Stimulated activated CD8-positive, alpha-beta memory T cell treated with anti-CD3 and anti-CD28 coated beads, Interleukin-4, amount 100 ng/mL, for 24 hours (primary cell): ENCODE results near the gene FGFR3.
A peak's percentile ranks its signal among the peaks of the same experiment; 100 is the strongest.

Experiments used
- DNase-seq: peaks from one replicate; pipeline ENCODE4 v3.0.0-alpha.2; 2020; ENCODE audit warnings: low read depth

The FGFR3 gene

DNA sequence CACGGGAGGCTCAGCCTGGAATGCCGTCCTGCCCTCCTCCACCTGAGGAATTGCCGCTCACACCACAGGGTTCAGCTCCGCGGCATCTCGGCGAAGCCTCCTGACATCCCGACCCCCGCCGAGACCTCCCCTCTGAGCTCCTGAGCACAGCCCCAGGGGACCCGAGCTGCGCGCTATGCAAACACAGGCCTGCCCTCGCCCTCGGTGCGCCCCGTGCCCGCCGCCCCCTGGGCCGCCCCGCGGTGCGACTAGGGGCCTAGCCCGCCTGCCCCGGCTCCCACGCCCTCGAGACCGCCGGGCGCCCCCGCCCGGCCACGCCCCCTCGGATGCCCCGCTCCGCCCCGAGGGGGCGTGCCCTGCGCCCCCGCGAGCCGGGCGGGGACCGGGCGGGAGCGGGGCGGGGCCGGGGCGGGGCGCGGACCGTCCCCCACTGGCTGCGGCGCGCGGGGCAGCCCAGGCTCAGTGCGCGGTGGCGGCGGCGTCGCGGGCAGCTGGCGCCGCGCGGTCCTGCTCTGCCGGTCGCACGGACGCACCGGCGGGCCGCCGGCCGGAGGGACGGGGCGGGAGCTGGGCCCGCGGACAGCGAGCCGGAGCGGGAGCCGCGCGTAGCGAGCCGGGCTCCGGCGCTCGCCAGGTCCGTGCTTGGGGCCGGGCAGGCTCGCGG is at the start of gene FGFR3:
Gene FGFR3 (plus strand): TSS at position 462 of the 664 bp plus-strand sequence. CDS start 642 bp downstream, outside the sequence.
- DNase-seq: peak; percentile 14

DNA sequence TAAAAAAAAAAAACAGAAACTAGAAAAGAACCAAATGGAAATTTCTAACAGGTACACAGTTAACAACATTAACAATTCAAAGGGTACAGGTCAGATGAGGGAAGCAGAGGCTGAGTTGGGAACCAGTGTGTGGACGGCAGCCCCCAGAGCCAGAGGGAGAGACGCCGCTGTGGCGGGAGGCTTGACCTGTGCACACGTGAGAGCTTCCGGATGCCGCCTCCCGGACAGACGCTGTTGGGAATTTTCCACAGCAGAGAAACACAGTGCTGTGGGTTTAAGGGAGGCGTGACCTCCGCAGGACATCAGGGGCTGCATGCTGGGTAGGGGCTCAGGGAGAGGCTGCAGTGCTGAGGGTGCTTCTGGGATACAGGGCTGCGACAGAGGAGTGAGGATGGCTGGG is 49.5 kb upstream of the FGFR3 start:
- no peak for DNase-seq

DNA sequence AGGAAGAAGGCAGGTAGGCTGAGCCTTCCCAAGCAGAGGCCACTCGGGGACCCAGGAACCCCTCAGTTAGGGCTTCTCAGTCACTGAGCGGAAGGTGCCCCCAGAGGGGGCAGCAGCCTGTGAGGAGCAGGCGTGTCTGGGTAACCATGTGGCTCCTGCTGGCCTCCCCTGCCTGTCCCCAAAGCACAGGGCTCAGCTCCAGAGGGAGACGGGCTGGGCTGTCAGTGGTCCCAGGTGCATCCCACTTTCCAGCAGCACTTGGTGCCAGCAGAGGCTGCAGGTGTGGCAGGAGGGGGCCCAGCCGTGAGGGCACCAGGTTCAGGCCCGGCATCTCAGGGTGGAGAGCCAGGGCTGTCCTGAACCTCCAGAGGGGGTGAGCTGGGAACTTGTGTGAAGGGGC is 49.1 kb upstream of the FGFR3 start:
- DNase-seq: no peak

DNA sequence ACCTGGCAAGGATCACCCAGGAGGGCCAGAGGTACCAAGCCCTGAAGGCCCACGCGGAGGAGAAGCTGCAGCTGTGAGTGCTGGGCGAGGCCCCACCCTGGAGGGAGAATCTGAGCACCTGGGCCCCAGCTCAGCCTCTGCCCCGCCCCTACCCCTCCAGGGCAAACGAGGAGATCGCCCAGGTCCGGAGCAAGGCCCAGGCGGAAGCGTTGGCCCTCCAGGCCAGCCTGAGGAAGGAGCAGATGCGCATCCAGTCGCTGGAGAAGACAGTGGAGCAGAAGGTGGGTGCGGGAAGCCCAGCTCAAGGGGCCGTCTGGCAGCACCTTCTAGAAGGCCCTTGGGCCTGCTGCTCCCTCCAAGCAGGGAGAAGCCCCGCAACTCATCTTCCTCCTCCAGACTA is 48.5 kb upstream of the FGFR3 start:
- no peak for DNase-seq

DNA sequence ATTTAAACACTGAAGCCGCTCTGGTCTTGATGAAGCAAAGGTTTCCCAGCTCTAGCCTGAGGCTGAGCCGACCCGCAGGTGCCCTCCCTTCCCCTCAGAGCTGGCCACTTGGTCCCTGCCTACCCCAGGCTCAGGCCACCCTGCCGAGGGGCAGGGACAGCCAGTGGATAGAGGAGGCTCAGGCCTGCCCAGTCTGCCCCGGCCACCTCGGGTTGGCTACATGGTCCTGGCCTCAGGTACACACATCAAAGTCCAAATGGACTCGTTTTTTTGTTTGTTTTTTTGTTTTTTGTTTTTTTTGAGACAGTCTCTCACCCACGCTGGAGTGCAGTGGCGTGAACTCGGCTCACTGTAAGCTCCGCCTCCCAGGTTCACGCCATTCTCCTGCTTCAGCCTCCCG is 47.9 kb upstream of the FGFR3 start:
- DNase-seq: no peak

DNA sequence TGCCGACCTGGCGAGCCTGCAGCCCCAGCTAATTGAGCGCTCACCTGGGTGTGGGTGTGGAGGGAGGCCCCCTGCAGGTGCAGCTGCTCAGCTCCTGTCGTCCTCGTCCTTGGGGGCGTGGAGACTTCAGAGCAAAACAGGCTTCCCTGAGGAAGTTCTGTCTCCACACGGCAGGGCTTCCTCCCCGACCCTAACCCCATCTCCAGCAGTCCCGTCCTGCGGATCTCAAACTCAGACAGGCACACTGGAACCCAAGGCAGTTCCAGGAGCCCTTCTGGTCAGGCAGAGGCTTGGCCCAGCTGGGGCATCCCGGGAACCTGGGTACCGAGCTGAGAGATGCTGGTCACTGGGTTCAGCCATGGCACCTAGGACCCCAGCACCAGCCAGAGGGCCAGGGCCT is 47.4 kb upstream of the FGFR3 start:
- no peak for DNase-seq

DNA sequence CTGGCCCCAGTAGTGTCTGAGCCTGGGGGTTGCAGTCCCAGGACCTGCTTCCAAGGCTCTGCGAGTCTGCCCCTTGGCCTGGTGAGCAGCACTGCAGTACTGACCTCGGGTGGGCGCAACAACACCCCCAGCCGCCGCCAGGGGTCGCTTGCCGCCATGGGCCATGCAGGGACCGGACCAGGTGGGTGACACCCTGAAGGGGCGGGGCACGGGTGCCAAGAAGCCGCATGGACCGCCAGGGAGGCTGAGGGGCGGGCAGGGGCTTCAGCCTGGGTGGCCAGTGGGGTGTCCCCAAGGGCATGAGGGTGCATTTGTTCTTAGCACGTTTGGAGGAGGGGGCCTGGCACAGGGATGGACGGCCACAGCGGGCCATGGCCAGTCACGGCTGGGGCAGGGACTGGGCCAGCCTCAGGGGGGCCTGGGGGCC is 46.8 kb upstream of the FGFR3 start:
- DNase-seq: peak; percentile 78

DNA sequence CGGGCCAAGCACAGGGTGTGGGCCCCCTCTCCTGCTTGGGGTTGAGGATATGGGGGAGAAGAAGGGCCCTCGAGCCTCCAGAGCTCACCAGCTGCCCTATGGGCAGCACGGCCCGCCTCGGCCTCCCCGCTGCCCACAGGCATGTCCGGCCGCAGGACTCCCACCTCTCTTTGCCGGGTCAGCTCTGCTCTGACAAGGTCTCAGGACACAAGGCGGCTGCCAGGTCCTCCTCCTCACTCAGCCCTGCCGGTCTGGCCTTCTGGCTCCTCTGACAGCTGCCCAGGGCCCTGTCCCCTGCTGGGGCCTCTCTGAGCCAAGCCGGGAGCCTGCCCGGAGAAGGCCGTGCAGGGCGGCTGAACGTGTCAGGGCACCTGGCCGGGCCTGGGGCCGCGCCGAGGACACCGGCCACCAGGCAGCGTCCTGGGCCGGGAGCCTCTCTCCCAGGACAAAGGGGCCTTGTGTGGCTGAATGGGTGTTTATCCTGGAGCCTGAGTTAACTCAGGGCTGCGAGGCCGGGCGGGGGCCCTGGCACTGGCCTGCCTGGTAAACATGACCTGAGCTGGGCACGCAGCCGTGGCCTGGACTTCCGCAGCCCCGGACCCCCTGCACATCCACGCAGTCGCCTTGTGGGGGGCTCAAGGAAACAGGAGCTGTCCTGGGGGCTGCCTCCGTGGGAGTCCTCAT is 46.0 kb upstream of the FGFR3 start:
- DNase-seq: no peak

DNA sequence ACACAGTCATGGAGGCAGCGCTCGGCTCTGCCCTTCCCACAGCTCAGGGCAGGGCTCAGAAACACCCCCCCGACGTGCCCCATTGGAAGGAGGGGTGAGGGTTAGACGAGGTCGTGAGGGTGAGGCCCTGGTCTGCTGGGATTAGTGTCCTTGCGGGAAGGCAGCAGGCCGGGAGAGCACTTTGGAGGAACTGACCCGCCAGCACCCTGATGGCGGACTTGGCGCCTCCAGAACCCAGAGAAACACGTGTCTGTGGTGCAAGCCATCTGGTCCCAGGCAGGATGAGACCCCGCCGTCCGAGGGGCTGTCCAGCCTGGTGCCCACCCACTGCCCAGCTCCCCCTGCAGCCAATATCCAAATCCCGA is 45.5 kb upstream of the FGFR3 start:
- DNase-seq: no peak

DNA sequence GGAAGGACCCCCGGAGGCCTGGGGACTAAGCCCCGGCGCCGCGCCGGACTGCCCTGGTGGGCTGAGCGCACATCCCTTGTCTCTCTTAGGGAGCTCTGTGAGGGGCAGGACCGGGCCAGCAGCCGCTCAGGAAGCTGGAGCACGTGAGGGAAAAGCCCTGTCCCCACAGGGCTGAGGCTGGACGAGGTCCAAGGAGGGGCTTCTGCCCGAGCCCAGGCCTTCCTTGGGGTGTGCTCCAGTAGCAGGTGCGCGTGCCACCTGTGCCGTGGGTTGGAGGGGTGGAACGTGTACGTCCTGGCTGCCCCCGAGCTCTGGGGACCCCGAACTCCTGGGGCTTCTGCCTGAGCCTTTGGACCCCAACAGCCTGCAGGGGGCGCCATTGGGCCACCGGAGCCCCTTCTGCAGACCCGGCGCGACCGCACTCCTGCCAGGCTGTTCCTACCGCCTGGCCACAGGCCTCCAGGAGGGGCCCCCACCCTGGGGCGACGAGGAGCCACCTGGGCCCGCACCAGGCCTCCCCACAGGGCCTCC is 44.6 kb upstream of the FGFR3 start:
- peak; percentile 76 for DNase-seq

DNA sequence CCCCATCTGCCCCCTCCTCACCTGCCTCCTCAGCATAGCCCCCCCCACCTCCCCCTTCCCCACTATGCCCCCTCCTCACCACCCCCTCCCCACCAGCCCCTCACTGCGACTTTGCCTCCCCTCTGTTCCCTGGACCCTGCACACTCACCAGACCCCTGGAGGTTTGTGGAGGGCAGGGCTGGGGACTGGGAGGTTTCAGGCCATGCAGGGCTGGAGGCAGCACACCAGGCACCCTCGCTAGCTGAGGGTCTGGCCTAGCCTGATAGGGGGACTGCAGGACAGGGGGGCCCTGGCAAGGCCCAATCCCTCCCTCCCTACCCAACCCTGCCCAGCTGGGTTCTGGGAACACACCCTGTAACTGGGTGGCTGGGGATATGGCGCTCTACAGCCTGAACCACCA is 43.7 kb upstream of the FGFR3 start:
- no peak for DNase-seq

DNA sequence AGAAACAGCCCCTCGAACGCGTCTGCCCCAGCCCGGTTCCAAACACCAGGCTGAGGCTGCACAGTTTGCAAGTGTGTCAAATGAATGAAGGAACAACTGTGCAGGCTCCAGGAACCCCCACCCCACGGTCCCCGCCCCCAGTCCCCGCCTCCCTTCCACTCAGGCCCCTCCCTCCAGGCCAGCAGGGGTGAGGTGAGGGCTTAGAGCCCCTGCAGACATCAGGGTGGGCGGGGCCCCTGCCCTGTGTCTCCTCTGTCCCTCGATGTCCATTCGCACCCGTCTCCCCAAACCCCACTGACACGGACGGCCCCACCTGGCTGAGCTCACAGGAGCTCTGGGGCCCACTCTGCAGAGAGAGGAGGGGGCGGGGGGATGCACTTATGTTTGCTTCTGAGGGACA is 43.3 kb upstream of the FGFR3 start:
- DNase-seq: no peak

DNA sequence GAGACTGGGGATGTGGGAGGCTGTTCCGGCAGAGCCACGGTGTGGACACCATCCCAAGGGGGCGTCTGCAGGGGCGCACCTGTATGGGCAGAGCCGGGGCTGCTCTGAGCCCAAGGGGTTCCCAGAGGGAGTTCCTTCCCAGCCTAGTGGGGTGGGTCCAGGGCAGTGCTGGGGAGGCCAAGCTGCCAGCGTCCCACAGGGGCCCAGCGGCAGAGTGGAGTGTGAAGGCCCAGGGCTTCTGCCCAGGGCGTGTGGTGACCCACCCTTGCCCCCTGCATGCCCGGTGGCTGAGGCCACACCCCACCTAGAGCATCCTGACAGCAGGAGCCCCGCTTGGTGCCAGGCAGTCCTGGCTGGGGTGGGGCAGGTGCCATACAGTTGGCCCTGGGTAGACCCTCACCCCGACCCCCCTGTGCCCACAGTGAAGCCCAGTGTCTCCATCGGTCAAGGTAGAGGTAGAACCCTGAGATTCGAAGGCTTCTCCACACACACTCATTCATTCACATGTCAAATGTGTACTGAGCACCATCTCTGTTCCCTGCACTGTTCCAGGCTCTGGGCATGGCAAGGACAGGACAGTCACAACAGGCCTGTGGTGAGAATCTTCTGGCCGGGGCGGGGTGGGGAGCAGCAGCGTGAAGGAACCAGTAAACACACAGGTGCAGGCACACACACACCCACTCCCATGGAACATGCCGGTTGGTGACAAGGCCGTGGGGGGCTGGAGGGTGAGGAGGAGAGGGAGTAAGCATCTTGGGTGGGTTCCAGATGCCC is 42.5 kb upstream of the FGFR3 start:
- DNase-seq: no peak

DNA sequence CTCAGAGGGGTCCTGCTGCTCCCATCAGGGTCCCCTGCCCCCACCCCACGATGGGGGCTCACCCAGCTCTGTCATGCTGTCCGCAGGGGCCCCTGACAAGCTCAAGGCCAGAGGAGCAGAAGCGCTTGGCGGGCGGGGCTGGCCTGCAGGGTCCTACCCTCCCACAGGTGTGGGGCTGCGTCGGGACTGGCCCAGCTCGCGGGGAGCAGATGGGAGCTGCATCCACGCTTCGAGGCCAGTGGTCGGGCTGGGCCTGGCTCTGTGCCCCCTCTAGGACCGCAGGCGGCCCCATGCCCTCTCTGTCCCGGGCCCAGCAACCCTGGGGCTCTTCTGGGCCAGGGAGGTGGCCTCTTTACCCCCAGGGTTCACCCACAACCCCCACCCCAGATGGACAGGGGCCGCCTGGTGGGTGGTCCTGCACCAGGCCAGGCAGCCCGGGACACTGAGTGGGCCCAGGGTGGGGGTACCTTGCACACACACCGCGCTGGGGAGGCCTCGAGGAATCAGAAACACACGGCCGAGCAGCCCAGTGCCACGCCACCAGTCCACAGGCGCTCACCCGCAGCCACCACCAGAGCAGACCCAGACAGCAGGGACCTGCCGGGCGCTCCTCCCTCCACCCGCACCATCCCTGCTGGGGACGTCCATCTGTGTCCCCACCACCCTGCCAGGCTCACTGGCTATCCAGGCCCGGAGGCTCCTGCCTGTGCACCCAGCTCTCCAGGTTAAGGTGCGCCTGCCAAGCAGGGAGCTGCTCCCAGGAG is 41.8 kb upstream of the FGFR3 start:
- no peak for DNase-seq

DNA sequence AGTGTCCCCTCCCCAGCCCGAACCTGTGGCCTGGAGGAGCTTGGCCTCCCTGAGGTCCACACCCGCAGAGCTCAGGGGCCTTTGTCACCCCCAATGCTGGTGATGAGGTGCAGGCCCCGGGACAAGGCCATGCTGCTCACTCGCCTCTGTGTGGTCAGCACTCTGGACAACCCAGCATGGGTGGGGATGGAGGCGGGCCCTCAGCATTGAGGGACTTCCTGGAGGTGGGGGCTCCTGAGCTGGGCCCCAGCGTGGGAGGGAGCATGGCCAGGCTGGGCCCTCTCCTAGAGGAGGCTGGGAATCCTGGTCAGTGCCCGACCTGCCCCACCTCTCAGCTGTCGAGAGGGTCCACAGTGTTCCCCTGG is 41.2 kb upstream of the FGFR3 start:
- DNase-seq: no peak

DNA sequence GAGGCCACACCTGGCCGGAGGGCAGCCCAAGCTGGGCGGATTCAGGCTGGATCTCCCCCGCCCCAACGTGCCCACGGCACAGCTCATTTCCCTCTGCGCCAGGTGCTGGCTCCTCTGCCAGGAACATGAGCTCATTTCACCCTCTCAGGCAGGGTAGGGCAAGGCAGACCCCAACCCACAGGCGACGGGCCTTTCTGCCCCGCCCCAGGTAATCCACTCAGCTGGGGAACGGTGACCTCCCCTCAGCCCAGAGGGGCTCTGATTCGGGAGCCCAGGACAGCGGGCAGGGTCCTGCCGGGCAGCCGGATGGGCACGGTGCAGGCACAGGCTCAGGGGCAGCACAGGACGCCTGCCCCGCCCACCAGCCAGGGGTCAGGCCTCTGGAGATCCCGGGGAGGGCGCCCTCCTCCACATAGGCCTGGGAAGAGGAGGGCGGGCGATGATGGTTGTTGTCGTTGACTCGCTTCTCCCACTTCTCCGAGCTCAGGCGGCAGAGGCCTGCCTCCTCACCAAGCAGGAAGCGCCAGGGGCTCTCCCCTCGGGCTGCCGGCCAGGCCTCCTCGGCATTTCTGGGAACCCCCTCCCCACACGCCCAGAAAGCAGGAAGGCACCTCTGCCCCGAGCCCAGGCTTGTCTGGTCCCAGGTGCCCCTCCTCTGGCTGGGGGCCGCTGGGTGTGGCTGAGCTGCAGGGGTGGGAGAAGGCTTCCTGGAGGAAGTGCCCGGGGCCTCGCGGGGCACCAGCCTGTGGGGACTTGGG is 40.6 kb upstream of the FGFR3 start:
- no peak for DNase-seq

DNA sequence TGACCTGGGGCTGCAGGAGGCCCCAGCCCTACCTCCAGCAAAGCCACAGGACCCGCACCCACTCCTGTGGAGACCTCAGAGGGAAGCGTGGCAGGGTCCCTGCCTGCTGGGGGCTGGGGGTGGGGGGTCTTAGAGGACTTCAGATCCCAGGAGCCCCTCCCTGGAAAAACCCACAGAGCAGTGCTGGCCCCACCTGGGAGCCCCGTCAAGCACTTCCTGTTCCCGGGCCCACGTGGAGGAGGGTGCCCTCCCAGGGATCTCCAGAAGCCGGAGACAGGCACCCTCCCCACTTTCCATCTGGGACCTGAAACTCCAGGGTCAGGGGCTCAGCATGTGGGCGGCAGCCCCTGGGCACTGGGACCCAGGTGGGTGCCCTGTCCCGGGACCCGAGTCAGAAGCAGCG is 39.8 kb upstream of the FGFR3 start:
- no peak for DNase-seq

DNA sequence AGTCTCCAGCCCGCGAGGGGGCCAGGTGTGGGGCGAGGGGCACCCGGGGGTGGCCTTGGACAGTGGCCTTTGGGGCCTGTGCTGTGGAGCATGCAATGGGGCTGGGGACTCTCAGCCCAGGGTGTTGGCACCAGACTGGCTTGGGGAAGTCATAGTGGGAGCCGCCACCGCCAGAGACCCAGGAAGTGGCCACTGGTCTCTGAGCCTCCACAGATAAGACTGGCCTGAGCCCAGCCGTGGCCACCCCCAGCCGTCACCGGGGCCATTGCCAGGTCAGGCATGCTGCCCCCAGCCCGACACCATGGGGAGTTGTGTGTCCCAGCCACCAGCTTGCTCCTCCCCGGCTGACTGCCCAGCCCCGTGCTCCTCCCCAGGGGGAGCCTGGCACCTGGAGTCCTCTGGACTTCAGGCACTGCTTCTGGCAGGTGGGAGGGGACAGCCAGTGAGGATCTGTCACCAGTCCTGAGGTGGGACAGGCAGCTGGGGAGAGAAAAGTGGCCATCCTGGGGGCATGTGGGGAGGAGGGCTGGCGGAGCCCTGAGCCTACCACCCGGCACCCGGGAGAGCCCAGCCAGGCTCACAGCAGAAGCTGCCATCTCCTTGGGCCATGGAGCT is 39.3 kb upstream of the FGFR3 start:
- DNase-seq: no peak

DNA sequence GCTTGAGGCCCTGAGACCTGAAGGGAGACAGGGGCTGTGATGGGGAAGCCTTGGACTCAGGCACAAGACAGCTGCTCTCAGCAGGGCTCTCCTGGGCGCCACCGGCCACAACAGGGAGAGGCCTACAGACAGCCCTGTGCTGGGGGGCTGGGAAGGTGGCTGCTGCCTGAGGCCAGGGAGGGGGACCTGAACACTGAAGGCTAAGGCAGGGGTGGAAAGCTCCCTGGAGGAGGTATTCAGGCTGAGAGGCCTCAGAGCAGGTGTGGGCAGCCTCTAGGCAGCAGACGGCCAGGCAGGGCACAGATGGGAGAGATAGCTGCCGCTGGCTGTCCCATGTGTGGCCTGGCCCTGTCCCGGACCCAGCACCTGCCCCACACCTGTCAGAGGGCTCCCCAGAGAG is 38.8 kb upstream of the FGFR3 start:
- DNase-seq: no peak

DNA sequence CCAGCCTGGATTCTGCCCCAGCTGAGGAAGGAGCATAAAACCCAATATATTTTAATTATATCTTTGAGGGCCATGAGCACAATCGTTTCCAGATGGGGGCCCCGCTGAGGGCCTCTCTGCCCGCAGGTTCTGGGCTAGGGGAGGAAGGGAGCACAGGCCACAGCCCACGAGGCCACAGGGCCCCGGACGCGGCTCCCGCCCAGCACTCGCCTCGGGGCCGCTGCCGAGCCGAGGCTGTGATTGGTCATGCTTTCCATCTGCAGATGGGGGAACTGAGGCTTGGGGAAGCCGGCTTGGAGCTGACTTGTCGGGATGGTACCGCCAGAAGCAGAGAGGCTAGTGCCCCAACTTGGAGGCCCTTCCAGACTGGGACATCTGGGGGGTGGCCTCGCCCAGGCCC is 37.8 kb upstream of the FGFR3 start:
- no peak for DNase-seq

DNA sequence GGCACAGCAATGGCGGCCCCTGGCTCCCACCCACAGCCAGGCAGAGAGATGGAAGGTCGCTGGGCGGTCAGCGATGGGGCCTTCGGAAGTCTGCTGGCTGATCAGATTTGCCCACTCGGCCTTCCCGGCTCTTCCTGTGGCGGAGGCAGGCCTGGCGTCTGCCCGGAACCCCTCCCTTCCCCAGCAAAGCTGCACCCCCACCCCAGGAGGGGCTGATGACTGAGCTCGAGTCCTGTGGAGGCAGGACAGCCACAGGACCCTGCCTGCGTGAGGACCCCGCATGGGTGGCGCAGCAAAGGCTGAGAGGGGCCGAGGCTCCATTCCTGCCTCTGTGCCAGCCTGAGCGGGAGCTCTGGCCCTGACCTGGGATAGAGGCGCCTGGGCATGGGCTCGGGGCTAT is 37.0 kb upstream of the FGFR3 start:
- no peak for DNase-seq
